Gastrocnemius medialis (tissue), 4 donors: ENCODE results near the gene G6PC1. TPM values are rescaled to one million over a fixed set of nuclear protein-coding genes. Genes with fewer than 3 reads are reported as not detected.
"Not testable (repeated sequence)": the region's sequence is repeated elsewhere in the genome, so short reads cannot be mapped to it uniquely, and the experiment has no call there.

Source experiments
- ATAC-seq, 2 donors: fragments of 150-250 bp; one replicate each; pipeline ENCODE4 v1.9.1; 2016
- DNase-seq, 2 donors: peaks; one replicate each; pipeline ENCODE4 v3.0.0-alpha.2; 2019
- H3K27ac ChIP-seq, 4 donors: fragments of 200-600 bp; sonication (generic); 1 replicate in 1 of 4; 2 replicates in 3 of 4; pipeline ENCODE4 v1.5.1; 2016 to 2018; ENCODE audit warnings: mild to moderate bottlenecking in 2 of 4, moderate library complexity in 1 of 4
- H3K27me3 ChIP-seq, 3 donors: fragments of 200-600 bp; sonication (generic) in 2 of 3; 1 replicate in 1 of 3; 2 replicates in 2 of 3; pipeline versions ENCODE4 v1.5.1 to v1.6.0; 2016 to 2019; ENCODE audit warnings: mild to moderate bottlenecking in 1 of 3, moderate library complexity in 1 of 3
- H3K36me3 ChIP-seq, 2 donors: fragments of 200-600 bp; sonication (generic) in 1 of 2; one replicate each; pipeline ENCODE4 v1.5.1; 2017 to 2018
- H3K4me1 ChIP-seq, 2 donors: fragments of 200-600 bp; sonication (generic) in 1 of 2; one replicate each; pipeline ENCODE4 v1.5.1; 2016 to 2017; ENCODE audit warnings: mild to moderate bottlenecking in 2 of 2
- H3K4me3 ChIP-seq, 4 donors: fragments of 200-600 bp; sonication (generic) in 3 of 4; 1 replicate in 1 of 4; 2 replicates in 3 of 4; pipeline ENCODE4 v1.5.1; 2016 to 2019; ENCODE audit warnings: mild to moderate bottlenecking in 2 of 4
- H3K9me3 ChIP-seq, 3 donors: fragments of 200-600 bp; sonication (generic) in 2 of 3; 1 replicate in 1 of 3; 2 replicates in 2 of 3; pipeline ENCODE4 v1.5.1; 2016 to 2019
- POLR2A ChIP-seq, 2 donors: fragments of 450-650 bp; IDR thresholded peaks; one replicate each; pipeline ENCODE4 v1.6.1; 2017; ENCODE audit warnings: antibody characterized with exemption in 2 of 2, mild to moderate bottlenecking in 2 of 2, moderate library complexity in 2 of 2
- in situ Hi-C, 4 donors: fragments of 200-750 bp; cut with MboI; loops; one replicate each; pipeline versions ENCODE4 v1.15.0 to v1.8.0; 2017; ENCODE audit warnings: low sequenced_read_pairs in 4 of 4
- intact Hi-C: fragments of 100-400 bp; cut with DNase I; formaldehyde crosslinking; loops from one replicate; pipeline ENCODE4 v1.15.1; 2023; ENCODE audit warnings: low total_unique reads
- total RNA-seq, 4 donors: library from RNA; depleted of rRNA; stranded (reverse); fragments of >200 nt; gene quantifications; one replicate each; pipeline versions ENCODE4 v1.1.0 to v1.2.3, GENCODE V29; 2016
- TF ChIP-seq, protein P1 (sequence below), 5 experiments: fragments of 450-650 bp in 3 of 5; fragments of 200-600 bp in 2 of 5; sonication (generic) in 2 of 5; IDR thresholded peaks in 4 of 5; conservative IDR thresholded peaks in 1 of 5; 1 replicate in 4 of 5; 2 replicates in 1 of 5; pipeline ENCODE4 v1.5.1; 2016 to 2019; ENCODE audit warnings: antibody characterized with exemption in 5 of 5, mild to moderate bottlenecking in 3 of 5, moderate library complexity in 3 of 5

G6PC1 gene
- total RNA-seq, 4 donors from 2014 or later = 0.36 to 0.47 TPM; not detected in 2

DNA sequence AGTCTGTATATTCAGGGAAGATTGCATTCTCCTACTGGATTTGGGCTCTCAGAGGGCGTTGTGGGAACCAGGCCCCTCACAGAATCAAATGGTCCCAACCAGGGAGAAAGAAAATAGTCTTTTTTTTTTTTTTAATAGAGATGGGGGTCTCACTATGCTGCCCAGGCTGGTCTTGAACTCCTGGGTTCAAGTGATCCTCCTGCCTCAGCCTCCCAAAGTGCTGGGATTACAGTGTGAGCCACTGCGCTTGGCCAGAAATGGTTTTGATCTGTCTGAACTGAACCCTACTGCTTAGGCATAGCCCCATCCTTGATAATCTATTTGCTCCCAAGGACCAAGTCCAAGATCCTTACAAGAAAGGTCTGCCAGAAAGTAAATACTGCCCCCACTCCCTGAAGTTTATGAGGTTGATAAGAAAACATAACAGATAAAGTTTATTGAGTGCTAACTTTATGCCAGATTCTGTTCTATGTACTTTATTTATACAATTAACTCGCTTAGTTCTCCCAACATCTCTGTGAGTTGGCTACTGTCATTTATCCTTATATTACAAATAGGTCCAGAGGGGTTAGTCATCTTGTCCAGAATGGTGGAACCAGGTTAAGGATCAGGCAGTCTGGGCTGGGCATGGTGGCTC, 13.5 kb downstream of the G6PC1 start:
- TF ChIP-seq, protein P1, sequence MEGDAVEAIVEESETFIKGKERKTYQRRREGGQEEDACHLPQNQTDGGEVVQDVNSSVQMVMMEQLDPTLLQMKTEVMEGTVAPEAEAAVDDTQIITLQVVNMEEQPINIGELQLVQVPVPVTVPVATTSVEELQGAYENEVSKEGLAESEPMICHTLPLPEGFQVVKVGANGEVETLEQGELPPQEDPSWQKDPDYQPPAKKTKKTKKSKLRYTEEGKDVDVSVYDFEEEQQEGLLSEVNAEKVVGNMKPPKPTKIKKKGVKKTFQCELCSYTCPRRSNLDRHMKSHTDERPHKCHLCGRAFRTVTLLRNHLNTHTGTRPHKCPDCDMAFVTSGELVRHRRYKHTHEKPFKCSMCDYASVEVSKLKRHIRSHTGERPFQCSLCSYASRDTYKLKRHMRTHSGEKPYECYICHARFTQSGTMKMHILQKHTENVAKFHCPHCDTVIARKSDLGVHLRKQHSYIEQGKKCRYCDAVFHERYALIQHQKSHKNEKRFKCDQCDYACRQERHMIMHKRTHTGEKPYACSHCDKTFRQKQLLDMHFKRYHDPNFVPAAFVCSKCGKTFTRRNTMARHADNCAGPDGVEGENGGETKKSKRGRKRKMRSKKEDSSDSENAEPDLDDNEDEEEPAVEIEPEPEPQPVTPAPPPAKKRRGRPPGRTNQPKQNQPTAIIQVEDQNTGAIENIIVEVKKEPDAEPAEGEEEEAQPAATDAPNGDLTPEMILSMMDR (IDR thresholded peaks at IDR 0.05 in 4 of 5, conservative IDR thresholded peaks at IDR 0.05 in 1 of 5) = no peak
- TF ChIP-seq POLR2A (IDR thresholded peaks at IDR 0.05) = no peak
- H3K27me3 ChIP-seq = no peaks in the 10 kb centered on the region
- no peaks in the 10 kb centered on the region for H3K36me3 ChIP-seq
- intact Hi-C loops = no loop called here
- H3K9me3 ChIP-seq = no peaks in the 10 kb centered on the region
- no peaks in the 10 kb centered on the region for H3K4me1 ChIP-seq
- DNase-seq (no peak), ATAC-seq (no peak)
- in situ Hi-C loops = no loop called here
- H3K27ac ChIP-seq = no peak overlapping the region
- H3K4me3 ChIP-seq = no peak overlapping the region

DNA sequence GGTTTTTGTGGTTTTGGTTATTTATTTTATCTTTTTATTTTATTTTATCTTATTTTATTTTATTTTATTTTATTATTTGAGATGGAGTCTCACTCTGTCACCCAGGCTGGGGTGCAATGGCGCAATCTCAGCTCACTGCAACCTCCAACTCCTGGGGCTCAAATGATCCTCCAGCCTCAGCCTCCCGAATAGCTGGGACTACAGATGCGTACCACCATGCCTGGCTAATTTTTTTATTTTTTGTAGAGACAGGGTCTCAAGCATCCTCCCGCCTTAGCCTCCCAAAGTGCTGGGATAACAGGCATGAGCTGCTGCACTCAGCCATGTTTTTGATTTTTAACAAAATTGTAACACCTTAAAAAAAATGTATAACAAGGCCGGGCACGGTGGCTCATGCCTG, 14.7 kb downstream of the G6PC1 start:
- DNase-seq, H3K9me3 ChIP-seq, ATAC-seq, H3K27me3 ChIP-seq, H3K4me1 ChIP-seq, H3K4me3 ChIP-seq, in situ Hi-C loops, intact Hi-C loops, H3K36me3 ChIP-seq, H3K27ac ChIP-seq: not testable (repeated sequence)

- H3K9me3 ChIP-seq, H3K4me1 ChIP-seq, intact Hi-C loops, H3K27me3 ChIP-seq, ATAC-seq, H3K36me3 ChIP-seq, H3K4me3 ChIP-seq, H3K27ac ChIP-seq, DNase-seq, in situ Hi-C loops: not testable (repeated sequence)
Observed at GRCh38 chr17:42916388-42917235, 16.0 kb downstream of the G6PC1 start.

- H3K9me3 ChIP-seq = no peaks in the 10 kb centered on the region
- DNase-seq (no peak), ATAC-seq (no peak)
- no peak overlapping the region for H3K4me3 ChIP-seq
- no peaks in the 10 kb centered on the region for H3K4me1 ChIP-seq
- H3K27me3 ChIP-seq = no peaks in the 10 kb centered on the region
- in situ Hi-C loops (no loop called here), intact Hi-C loops (no loop called here)
- no peak for TF ChIP-seq POLR2A (IDR thresholded peaks at IDR 0.05)
- H3K27ac ChIP-seq = no peak overlapping the region
- no peaks in the 10 kb centered on the region for H3K36me3 ChIP-seq
Observed at GRCh38 chr17:42917236-42917603, 16.6 kb downstream of the G6PC1 start.

GRCh38 chr17:42918902-42919521, 18.4 kb downstream of the G6PC1 start:
- no peak for ATAC-seq
- peak overlapping the region in 1 of 4 donors; percentile 18 for H3K27ac ChIP-seq
- no peaks in the 10 kb centered on the region for H3K4me1 ChIP-seq
- DNase-seq = no peak
- in situ Hi-C loops = no loop called here
- H3K9me3 ChIP-seq = no peaks in the 10 kb centered on the region
- no peaks in the 10 kb centered on the region for H3K36me3 ChIP-seq
- no peak overlapping the region for H3K4me3 ChIP-seq
- no peaks in the 10 kb centered on the region for H3K27me3 ChIP-seq
- TF ChIP-seq POLR2A (IDR thresholded peaks at IDR 0.05) = no peak
- TF ChIP-seq, protein P1 (IDR thresholded peaks at IDR 0.05 in 4 of 5, conservative IDR thresholded peaks at IDR 0.05 in 1 of 5) = no peak
- intact Hi-C loops = no loop called here

- H3K27me3 ChIP-seq, H3K4me3 ChIP-seq, H3K4me1 ChIP-seq, DNase-seq, H3K9me3 ChIP-seq, H3K27ac ChIP-seq, intact Hi-C loops, H3K36me3 ChIP-seq, ATAC-seq: not testable (repeated sequence)
- in situ Hi-C loops = loop anchor here in 1 of 4 donors (10.0 kb wide), 1 partner anchor 75 kb away; the partner anchor contains the start of gene AOC2
Observed at GRCh38 chr17:42919522-42920077, 19.0 kb downstream of the G6PC1 start.
